Dermis microvascular lymphatic vessel endothelial cell (primary cell): ENCODE data around the gene EYS. TPM values are rescaled to one million over a fixed set of nuclear protein-coding genes. Genes with fewer than 3 reads are reported as not detected.

Experiments used
- DNase-seq, 2 donors: peaks; one replicate each; pipeline versions ENCODE4 v3.0.0 to v3.0.0-alpha.2; 2010; ENCODE audit warnings: low read depth in 2 of 2
- total RNA-seq: library from RNA; depleted of rRNA; stranded (reverse); fragments of >200 nt; gene quantifications from 2 replicates; pipeline ENCODE4 v1.2.1, GENCODE V29; 2014

EYS gene
- total RNA-seq, 1 donor from 2014 or later = 0.13 TPM

GRCh38 chr6:64848467-64848866 lies 858.6 kb downstream of the EYS start:
- DNase-seq = no peak

GRCh38 chr6:64847396-64847795 lies 859.6 kb downstream of the EYS start:
- no peak for DNase-seq

- DNase-seq = peak in 1 of 2 donors; percentile 28
These were observed 868.3 kb downstream of the EYS start for GRCh38 chr6:64838726-64839125.

- no peak for DNase-seq
These were observed 875.3 kb downstream of the EYS start for GRCh38 chr6:64831680-64832079.

- peak in 1 of 2 donors; percentile 11 for DNase-seq
These were observed 889.5 kb downstream of the EYS start for GRCh38 chr6:64817525-64817924.

- no peak for DNase-seq
These were observed 891.3 kb downstream of the EYS start for GRCh38 chr6:64815718-64816117.

- no peak for DNase-seq
These were observed 894.9 kb downstream of the EYS start for GRCh38 chr6:64812138-64812537.

- DNase-seq = no peak
These were observed 895.9 kb downstream of the EYS start for GRCh38 chr6:64811119-64811518.

GRCh38 chr6:64807785-64808184 lies 899.2 kb downstream of the EYS start:
- DNase-seq = no peak

- DNase-seq = no peak
These were observed 903.4 kb downstream of the EYS start for GRCh38 chr6:64803470-64804166.

GRCh38 chr6:64792534-64792933 lies 914.5 kb downstream of the EYS start:
- DNase-seq = no peak

GRCh38 chr6:64789476-64789875 lies 917.5 kb downstream of the EYS start:
- no peak for DNase-seq

GRCh38 chr6:64786736-64787135 lies 920.3 kb downstream of the EYS start:
- no peak for DNase-seq

GRCh38 chr6:64782877-64783276 lies 924.1 kb downstream of the EYS start:
- no peak for DNase-seq

- DNase-seq = no peak
These were observed 928.9 kb downstream of the EYS start for GRCh38 chr6:64777941-64778785.

GRCh38 chr6:64776359-64776758 lies 930.7 kb downstream of the EYS start:
- DNase-seq = no peak

- no peak for DNase-seq
These were observed 932.1 kb downstream of the EYS start for GRCh38 chr6:64774881-64775280.

- no peak for DNase-seq
These were observed 956.1 kb downstream of the EYS start for GRCh38 chr6:64750910-64751309.

GRCh38 chr6:64737418-64737817 lies 969.6 kb downstream of the EYS start:
- no peak for DNase-seq

GRCh38 chr6:64736421-64736950 lies 970.5 kb downstream of the EYS start:
- no peak for DNase-seq

GRCh38 chr6:64733433-64733832 lies 973.6 kb downstream of the EYS start:
- DNase-seq = no peak

- peak in 1 of 2 donors; percentile 19 for DNase-seq
These were observed 974.1 kb downstream of the EYS start for GRCh38 chr6:64732888-64733287.

- DNase-seq = no peak
These were observed 977.5 kb downstream of the EYS start for GRCh38 chr6:64729522-64729921.
